LNCaP clone FGC (cell line): ENCODE measurements around the gene FNDC3B.

Source experiments
- DNase-seq: peaks from one replicate; pipeline ENCODE4 v3.0.0-alpha.2; 2011; ENCODE audit warnings: low read depth
- H3K4me3 ChIP-seq: 2 replicates; pipeline ENCODE4 v1.5.1; 2011; ENCODE audit warnings: mild to moderate bottlenecking, low read depth, low read length, control low read depth
- CTCF ChIP-seq: IDR thresholded peaks from 2 replicates; pipeline ENCODE4 v1.5.1; 2012; ENCODE audit warnings: mild to moderate bottlenecking; ENCODE audit not compliant: control insufficient read depth, insufficient read depth; ENCODE audit errors: extremely low read depth

FNDC3B gene

GRCh38 chr3:172271386-172271976, 232.1 kb downstream of the FNDC3B start:
- DNase-seq = no peak
- TF ChIP-seq CTCF = no peak

DNA sequence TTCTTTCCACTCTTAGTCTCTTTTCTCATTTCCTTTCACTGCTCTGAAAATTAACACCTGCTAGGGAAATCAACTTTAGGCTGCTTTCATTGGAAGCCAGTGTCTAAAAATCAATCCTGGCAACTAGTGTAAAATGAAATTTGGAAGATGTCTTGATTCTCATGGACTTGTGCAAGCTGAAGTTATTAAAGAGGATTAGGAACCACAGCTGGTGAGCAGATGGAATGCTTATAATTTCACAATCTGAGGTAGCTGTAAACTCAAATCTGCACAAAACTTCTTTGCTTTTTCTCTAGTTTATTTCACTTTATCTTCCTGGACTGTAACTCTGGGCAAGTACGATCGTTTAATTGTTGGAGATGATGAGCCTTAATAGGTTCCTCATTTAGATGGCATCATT, 233.3 kb downstream of the FNDC3B start:
- no peak overlapping the region for H3K4me3 ChIP-seq
- no peak for TF ChIP-seq CTCF
- no peak for DNase-seq

More at GRCh38 chr3:172271386-172271976, 232.1 kb downstream of the FNDC3B start:
- H3K4me3 ChIP-seq = no peak overlapping the region

DNA sequence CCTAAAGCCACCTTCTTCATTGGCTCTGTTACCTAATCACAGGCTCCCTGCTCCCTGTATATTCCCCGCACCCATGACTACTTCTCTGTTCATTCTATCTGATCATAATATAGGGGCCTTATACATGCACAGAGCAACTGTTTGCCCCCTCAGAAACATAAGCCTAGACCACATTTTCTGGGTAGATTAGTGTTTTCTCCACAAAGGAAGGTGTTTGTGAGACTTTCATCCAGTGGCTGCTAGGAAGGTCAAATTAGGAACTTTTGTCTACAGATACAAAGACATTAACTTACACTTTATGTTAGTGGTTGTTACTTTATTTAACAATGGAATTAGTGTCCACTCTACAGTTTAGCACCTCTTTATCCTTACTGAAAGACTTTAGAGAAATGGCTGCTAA, 234.0 kb downstream of the FNDC3B start:
- H3K4me3 ChIP-seq = no peak overlapping the region
- no peak for DNase-seq
- TF ChIP-seq CTCF = no peak

DNA sequence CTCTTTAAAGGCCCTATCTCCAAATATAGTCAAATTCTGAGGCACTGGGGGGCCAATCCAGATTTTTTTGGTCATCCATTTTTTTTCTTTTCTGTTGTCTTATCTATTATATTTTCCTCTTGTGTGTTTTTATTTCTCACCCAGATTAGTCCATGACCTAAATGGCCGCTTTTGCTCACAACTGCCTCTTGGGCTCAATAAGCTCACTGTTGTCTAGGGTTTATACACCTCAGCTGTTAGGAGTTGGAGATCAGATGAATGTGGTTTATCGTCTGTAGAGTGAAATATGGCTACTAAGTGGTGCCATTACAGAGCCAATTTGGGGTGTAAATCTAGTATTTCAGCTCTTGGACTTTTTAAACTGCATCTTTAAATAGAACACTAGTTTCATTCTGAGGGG, 235.5 kb downstream of the FNDC3B start:
- DNase-seq = no peak
- H3K4me3 ChIP-seq = no peak overlapping the region
- no peak for TF ChIP-seq CTCF

GRCh38 chr3:172275586-172275985, 236.2 kb downstream of the FNDC3B start:
- no peak overlapping the region for H3K4me3 ChIP-seq
- no peak for TF ChIP-seq CTCF
- DNase-seq = no peak

- DNase-seq = no peak
- no peak for TF ChIP-seq CTCF
- H3K4me3 ChIP-seq = no peak overlapping the region
Observed at GRCh38 chr3:172276103-172276502, 236.7 kb downstream of the FNDC3B start.

GRCh38 chr3:172277151-172277652, 237.8 kb downstream of the FNDC3B start:
- no peak for DNase-seq
- no peak overlapping the region for H3K4me3 ChIP-seq
- TF ChIP-seq CTCF = no peak
